Daoy (cell line): ENCODE measurements around the gene NEK11. TPM values are rescaled to one million over a fixed set of nuclear protein-coding genes. Genes with fewer than 3 reads are reported as not detected.

Experiments
- total RNA-seq: library from RNA; depleted of rRNA; stranded (reverse); fragments of >200 nt; shearing (Covaris generic); gene quantifications from 2 replicates; pipeline ENCODE4 v1.2.3, GENCODE V29; 2014; rRNA removed

The NEK11 gene
- total RNA-seq, 1 experiment from 2014 or later = 8.6 TPM

Other genes with a start within 250 kb of the NEK11 start
- 84.3 and 95.2 TPM in 2 replicates for gene ATP2C1, start 132.8 kb upstream of the NEK11 start, total RNA-seq
- gene ASTE1, start 52 bp upstream of the NEK11 start, total RNA-seq = 7.8 and 16.8 TPM in 2 replicates